HG03378 (cell line): ENCODE data around the gene PTH1R.
"Not testable (repeated sequence)": the region's sequence is repeated elsewhere in the genome, so short reads cannot be mapped to it uniquely, and the experiment has no call there.

ENCODE experiments used
- ATAC-seq: cut with Tn5 transposase; IDR thresholded peaks from one replicate; pipeline ENCODE4 v1.9.1; 2021; ENCODE audit warnings: mild to moderate bottlenecking, moderate library complexity; ENCODE audit not compliant: unreplicated experiment

PTH1R gene

GRCh38 chr3:46909535-46910161, 32.1 kb downstream of the PTH1R start:
- ATAC-seq, result no peak

- no peak for ATAC-seq
Measured at GRCh38 chr3:46910166-46910760, 32.7 kb downstream of the PTH1R start.

GRCh38 chr3:46910914-46911313, 33.4 kb downstream of the PTH1R start:
- not testable (repeated sequence) for ATAC-seq

- no peak for ATAC-seq
Measured at GRCh38 chr3:46912986-46913385, 35.5 kb downstream of the PTH1R start.

GRCh38 chr3:46913644-46914043, 36.1 kb downstream of the PTH1R start:
- ATAC-seq, result no peak

GRCh38 chr3:46914849-46915248, 37.3 kb downstream of the PTH1R start:
- ATAC-seq, result no peak

GRCh38 chr3:46915297-46915822, 37.8 kb downstream of the PTH1R start:
- ATAC-seq, result no peak

- no peak for ATAC-seq
Measured at GRCh38 chr3:46916278-46916677, 38.8 kb downstream of the PTH1R start.

GRCh38 chr3:46916799-46917198, 39.3 kb downstream of the PTH1R start:
- ATAC-seq, result no peak

GRCh38 chr3:46917257-46917656, 39.7 kb downstream of the PTH1R start:
- ATAC-seq, result no peak

- ATAC-seq, result no peak
Measured at GRCh38 chr3:46918202-46918601, 40.7 kb downstream of the PTH1R start.

GRCh38 chr3:46918634-46919033, 41.1 kb downstream of the PTH1R start:
- no peak for ATAC-seq

GRCh38 chr3:46921041-46921440, 43.5 kb downstream of the PTH1R start:
- ATAC-seq, result no peak

- ATAC-seq, result no peak
Measured at GRCh38 chr3:46921871-46922271, 44.4 kb downstream of the PTH1R start.

GRCh38 chr3:46922426-46922825, 44.9 kb downstream of the PTH1R start:
- ATAC-seq, result no peak

- ATAC-seq, result no peak
Measured at GRCh38 chr3:46922871-46923558, 45.5 kb downstream of the PTH1R start.

- ATAC-seq, result no peak
Measured at GRCh38 chr3:46923559-46924350, 46.2 kb downstream of the PTH1R start.

GRCh38 chr3:46924921-46925584, 47.5 kb downstream of the PTH1R start:
- ATAC-seq, result no peak

- no peak for ATAC-seq
Measured at GRCh38 chr3:46925585-46925934, 48.0 kb downstream of the PTH1R start.

- no peak for ATAC-seq
Measured at GRCh38 chr3:46926039-46926438, 48.5 kb downstream of the PTH1R start.

- ATAC-seq, result no peak
Measured at GRCh38 chr3:46926447-46926846, 48.9 kb downstream of the PTH1R start.
